Measurements from ENCODE around the gene GPX7.
A peak's percentile ranks its signal among the peaks of the same experiment; 100 is the strongest.
"Not testable (repeated sequence)": the region's sequence is repeated elsewhere in the genome, so short reads cannot be mapped to it uniquely, and the experiment has no call there.

GPX7 gene

GRCh38 chr1:52601991-52602855 is at the start of gene GPX7:
Gene GPX7 (plus strand): TSS chr1:52602371. CDS start chr1:52602410, 39 bp downstream.
- DNase-seq (ENCODE audit: low read depth in 2 of 2) = peak; percentile 19 to 22

DNA sequence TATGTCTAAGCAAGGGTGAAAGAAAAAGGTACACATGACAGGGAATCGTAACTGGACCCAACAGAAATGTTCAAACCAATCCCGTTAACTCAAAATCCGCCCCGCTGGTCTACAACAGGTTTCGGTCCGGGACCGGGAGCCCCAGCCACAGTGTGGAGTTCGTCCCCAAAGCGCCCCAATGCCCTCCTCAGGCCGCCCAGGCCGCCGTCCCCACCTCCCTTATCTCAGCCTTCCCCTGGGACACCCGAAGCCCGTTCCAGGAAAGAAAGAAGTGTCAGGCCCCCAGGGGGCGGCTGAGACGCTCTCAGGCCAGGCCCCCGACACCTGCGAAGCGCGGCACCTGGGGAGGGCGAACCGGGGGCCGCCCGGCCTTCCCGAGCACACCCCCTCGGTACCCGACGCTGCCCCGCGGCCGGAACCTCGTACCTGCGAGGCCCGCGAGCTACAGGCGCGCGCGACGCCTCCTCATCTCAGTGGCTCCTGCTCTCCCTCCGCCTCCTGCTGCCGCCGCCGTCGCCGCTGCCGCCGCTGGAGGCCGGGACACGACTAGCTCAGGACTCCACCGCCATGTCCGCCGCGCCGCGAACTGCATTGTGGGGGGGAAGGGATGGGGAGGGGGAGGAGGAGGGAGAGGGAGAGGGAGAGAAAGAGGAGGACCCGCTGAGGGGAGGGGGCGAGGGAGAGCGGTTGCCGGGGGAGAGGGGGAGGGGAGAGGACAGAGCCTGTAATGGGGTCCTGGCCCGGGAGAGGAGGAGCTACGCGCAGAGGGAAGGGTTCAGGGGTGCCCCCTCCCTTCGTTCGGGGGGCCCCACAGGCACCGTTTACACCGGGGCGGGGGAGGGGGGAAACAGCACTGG is 49.4 kb upstream of the GPX7 start, which contains the start of gene TUT4:
TSS of gene TUT4 (minus strand) at position 588 of the 857 bp plus-strand sequence. CDS start 26,812 bp downstream, outside the sequence.
- peak; percentile 23 to 51 for DNase-seq (ENCODE audit: low read depth in 2 of 2)

DNA sequence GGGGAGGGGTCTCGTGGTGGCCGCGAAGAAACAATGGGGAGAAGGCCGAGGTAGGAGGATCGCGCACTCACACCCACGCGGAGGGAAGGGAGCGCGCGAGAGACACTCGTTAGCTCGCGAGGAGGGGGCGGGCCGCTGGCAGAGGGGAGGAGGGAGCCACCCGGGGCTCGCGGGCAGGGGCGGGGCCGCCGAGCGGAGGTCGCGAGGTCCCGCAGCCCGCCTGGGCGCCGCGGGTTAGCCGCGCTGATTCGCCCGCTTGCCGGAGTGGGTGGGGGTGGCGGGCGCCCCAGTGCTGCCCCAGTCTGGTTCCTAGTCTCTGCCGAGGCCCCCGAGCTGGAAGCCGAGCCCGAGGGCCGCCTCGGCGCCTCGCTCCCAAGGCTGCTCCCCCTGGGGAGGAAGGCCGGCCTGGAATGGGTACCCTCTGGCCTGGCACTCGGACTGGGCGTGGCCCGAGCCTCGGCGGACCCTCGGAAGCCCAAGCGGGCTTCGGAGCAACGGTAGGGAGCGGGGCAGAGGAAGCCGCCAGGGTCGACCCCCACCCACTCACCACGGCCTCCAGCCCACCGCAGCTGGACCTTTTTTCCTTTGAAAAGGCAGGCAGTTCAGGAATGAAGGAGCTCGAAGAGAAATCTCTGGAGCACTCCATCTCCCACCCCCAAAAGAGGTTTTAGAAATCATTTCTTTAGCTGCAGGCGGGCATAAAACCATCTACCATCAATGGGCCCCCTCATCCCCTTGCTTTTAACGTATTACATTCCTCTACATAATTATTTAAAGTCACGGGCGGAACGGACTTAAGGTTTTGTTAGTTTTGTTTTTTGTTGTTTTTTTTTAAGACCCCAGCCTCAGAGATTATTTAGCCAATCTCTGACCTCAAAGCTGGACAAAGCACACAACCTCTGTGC is 48.6 kb upstream of the GPX7 start:
- DNase-seq (ENCODE audit: low read depth in 2 of 2) = peak; percentile 70 to 78

GRCh38 chr1:52554267-52554640 is 47.9 kb upstream of the GPX7 start:
- DNase-seq (ENCODE audit: low read depth in 2 of 2) = no peak

- DNase-seq (ENCODE audit: low read depth in 2 of 2) = no peak
These were observed 47.4 kb upstream of the GPX7 start for GRCh38 chr1:52554756-52555155.

GRCh38 chr1:52556641-52557360 is 45.4 kb upstream of the GPX7 start:
- no peak for DNase-seq (ENCODE audit: low read depth in 2 of 2)

DNA sequence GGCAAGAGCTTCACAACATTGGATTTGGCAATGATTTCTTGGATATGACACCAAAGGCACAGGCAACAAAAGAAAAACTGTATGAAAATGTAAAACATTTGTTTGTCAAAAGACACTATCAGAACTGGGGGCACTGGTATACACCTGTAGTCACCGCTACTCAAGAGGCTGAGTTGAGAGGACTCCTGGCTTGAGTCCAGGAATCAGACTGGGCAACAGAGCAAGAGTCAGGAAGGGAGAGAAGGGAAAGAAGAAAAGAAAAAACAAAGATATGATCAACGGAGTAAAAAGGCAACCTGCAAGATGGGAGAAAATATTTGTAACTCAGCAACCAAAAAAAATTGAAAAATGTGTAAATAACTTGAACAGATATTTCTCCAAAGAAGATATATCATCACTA is 43.2 kb upstream of the GPX7 start:
- no peak for DNase-seq (ENCODE audit: low read depth in 2 of 2)

DNA sequence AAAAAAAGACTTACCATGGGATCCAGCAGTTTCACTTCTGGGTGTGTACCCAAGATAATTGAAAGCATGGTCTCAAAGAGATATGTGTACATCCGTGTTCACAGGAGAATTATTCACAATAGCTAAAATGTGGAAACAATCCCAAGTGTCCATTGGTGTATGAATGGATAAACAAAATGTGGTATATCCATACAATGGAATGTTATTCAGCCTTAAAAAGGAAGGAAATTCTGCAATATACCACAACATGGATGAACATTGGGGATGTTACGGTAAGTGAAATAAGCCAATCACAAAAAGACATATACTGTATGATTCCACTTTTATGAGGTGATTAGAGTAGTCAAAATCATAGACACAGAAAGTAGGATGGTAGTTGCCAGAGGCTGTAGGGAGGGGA is 42.3 kb upstream of the GPX7 start:
- no peak for DNase-seq (ENCODE audit: low read depth in 2 of 2)

DNA sequence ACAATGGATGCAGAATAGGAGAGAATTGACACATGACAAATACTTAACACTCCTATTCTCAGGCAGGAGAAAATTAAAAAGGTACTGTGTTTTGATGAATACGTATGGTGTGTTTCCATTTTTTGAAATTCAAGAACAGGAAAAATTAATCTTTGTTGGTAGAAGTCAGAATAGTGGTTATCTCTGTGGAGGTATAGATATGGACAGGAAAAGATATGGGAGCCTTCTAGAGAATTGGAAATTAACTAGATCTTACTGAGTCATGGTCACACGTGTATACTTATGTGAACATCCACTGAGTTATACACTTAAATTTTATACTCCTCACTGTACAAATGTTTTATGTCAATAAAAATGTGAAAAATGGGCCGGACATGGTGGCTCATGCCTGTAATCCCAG is 39.4 kb upstream of the GPX7 start:
- no peak for DNase-seq (ENCODE audit: low read depth in 2 of 2)

DNA sequence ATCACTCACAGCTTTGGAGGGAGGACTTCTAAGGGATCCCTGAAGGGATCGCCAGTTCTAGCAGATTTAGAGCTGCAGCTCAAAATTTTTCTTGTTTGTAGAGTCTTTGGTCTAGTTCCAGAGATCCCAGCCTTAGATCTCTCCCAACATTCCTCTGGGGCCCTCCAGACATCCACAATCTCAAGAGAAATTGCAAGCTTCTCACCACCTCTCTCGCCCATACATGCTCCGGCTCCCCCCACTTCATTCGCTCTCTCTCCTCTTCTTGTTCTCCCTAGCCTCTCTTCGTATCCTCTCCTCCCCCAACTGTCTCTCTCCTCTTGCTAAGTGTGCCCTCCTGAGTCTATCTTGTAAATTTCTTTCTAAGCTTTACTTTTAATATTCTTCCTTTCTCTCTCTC is 34.2 kb upstream of the GPX7 start:
- DNase-seq (ENCODE audit: low read depth in 2 of 2) = no peak

DNA sequence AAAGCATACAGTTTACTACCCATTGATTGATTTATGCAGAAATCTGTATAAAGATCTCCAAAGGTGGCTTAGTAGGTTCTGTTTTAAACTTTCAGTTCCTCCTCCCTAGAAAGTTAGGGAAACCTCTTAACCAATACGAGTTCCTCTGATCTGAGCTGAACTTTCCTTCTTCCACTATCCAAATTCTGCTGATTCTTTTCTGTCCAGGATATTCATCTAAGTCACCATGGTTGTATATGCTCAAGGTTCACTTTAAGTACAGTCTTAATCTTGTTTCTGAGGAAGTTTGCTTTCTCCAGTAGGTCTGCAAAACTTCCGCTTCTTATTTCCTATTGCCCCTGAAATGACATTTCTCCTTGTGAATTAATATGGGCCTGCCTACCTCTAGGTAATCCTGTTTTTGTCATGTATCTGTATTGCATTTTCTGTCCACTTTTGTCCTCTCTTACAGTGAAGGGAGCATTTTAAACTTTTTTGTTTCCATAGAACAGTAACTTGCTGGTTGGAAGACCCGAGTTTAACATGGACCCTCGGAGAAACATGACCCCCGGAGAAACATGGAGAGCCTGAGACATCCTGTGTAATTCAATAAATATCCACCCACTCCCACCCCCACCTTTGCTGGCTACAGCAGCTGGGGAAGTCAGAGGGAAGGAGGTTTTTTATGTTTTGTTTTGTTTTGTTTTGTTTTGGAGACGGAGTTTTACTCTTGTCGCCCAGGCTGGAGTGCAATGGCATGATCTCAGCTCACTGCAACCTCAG is 32.5 kb upstream of the GPX7 start:
- DNase-seq (ENCODE audit: low read depth in 2 of 2) = no peak

DNA sequence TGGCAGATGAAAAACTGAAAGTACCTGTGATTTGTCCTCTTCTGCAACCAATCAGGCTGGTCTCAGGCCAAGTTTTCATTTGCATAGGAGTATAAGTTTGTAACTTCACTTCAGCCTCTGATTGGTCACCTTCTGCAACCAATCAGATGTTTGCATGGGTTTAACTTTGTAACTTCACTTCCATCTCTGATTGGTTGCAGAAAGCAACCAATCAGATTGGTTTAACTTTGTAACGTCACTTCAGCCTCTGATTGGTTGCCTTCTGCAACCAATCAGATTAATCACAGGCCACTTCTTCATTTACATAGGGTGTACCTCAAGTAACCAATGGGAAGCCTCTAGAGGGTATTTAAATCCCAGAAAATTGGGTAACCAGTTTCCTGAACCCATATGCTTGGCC is 30.4 kb upstream of the GPX7 start:
- DNase-seq (ENCODE audit: low read depth in 2 of 2) = no peak

- DNase-seq (ENCODE audit: low read depth in 2 of 2) = no peak
These were observed 29.8 kb upstream of the GPX7 start for GRCh38 chr1:52572387-52572786.

- no peak for DNase-seq (ENCODE audit: low read depth in 2 of 2)
These were observed 27.6 kb upstream of the GPX7 start for GRCh38 chr1:52574594-52574993.

DNA sequence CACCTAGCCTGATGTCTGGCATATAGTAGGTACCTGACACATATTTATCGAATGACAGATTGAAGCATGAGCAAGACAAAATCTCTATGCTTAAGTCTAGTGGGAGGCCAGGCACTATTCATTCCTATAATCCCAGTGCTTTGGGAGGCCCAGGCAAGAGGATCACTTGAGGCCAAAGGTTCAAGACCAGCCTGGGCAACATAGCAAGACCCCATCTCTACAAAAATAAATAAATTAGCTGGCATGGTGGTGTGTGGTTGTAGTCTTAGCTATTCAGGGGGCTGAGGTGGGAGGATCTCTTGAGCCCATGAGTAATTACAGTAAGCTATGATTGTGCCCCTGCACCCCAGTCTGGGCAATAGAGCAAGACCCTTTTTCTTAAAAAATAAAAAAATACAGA is 26.1 kb upstream of the GPX7 start:
- no peak for DNase-seq (ENCODE audit: low read depth in 2 of 2)

GRCh38 chr1:52578066-52578465 is 24.1 kb upstream of the GPX7 start:
- DNase-seq (ENCODE audit: low read depth in 2 of 2) = not testable (repeated sequence)

- DNase-seq (ENCODE audit: low read depth in 2 of 2) = no peak
These were observed 22.8 kb upstream of the GPX7 start for GRCh38 chr1:52579415-52579814.

- no peak for DNase-seq (ENCODE audit: low read depth in 2 of 2)
These were observed 21.9 kb upstream of the GPX7 start for GRCh38 chr1:52580283-52580682.

DNA sequence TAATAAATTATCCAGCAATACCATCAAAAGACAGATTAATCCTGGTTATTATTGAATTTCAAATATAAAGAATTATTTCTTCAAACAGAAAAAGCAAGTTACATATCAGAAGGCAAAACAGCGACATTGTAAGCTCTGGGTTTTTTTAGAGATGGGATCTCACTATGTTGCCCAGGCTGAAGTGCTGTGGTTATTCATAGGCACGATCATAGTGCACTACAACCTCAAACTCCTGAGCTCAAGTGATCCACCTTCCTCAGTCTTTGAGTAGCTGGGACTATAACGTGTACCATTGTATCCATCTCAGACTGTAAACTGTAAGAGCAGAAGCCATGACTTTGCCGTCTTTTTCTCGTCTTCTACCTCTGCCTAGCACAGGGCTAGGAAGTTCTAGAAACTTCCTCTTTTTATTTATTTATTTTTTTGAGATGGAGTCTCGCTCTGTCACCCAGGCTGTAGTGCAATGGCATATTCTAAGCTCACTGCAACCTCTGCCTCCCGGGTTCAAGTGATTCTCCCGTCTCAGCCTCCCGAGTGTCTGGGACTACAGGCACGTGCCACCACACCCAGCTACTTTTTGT is 20.0 kb upstream of the GPX7 start:
- no peak for DNase-seq (ENCODE audit: low read depth in 2 of 2)

DNA sequence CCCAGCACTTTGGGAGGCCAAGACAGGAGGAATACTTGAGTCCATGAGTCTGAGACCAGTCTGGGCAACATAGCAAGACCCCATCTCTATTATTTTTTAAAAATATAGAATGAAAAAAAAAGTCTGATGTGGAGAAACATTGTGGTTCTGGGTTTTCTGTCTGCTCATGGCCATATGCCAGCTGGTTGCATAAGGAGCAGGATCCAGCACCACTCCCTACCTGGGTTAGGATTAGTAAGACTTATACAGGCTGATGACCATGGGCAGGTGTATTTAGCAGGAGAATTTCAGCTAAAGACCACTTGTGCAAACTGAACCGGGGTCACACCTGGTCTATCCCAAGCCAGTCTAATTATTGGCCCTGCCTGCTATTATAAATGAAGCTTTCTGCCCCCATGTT is 16.7 kb upstream of the GPX7 start:
- no peak for DNase-seq (ENCODE audit: low read depth in 2 of 2)
